Natural killer cell (primary cell): Measurements from ENCODE around the gene MVB12B. TPM values are rescaled to one million over a fixed set of nuclear protein-coding genes. Genes with fewer than 3 reads are reported as not detected.

Source experiments
- ATAC-seq, 3 donors: fragments of 150-1000 bp in 2 of 3; fragments of 200-7000 bp in 1 of 3; cut with Tn5 transposase; 1 replicate in 1 of 3; 2 replicates in 2 of 3; pipeline ENCODE4 v1.10.0; 2021; ENCODE audit warnings: mild to moderate bottlenecking in 2 of 3, moderate library complexity in 2 of 3
- DNase-seq, 2 donors: peaks; one replicate each; pipeline versions ENCODE4 v3.0.0 to v3.0.0-alpha.2; 2013 to 2021; ENCODE audit warnings: mixed read lengths in 1 of 2
- H3K27ac ChIP-seq: one replicate; pipeline ENCODE4 v1.5.1; 2013; ENCODE audit warnings: mild to moderate bottlenecking, low read length
- H3K27me3 ChIP-seq: one replicate; pipeline ENCODE4 v1.6.1; 2013; ENCODE audit warnings: low read length; ENCODE audit not compliant: control insufficient read depth, insufficient read depth
- H3K36me3 ChIP-seq: one replicate; pipeline ENCODE4 v1.6.1; 2013; ENCODE audit warnings: low read length; ENCODE audit not compliant: control insufficient read depth, insufficient read depth
- H3K4me1 ChIP-seq: one replicate; pipeline ENCODE4 v1.6.1; 2013; ENCODE audit warnings: low read length; ENCODE audit not compliant: control insufficient read depth, insufficient read depth
- H3K4me3 ChIP-seq: one replicate; pipeline ENCODE4 v1.5.1; 2013; ENCODE audit warnings: low read length
- H3K9me3 ChIP-seq: one replicate; pipeline ENCODE4 v1.6.1; 2013; ENCODE audit warnings: low read length; ENCODE audit not compliant: control insufficient read depth, insufficient read depth
- H3K27ac Mint-ChIP-seq, 2 donors: one replicate each; pipeline ENCODE4 v1.8.0; 2022; ENCODE audit warnings: mild to moderate bottlenecking in 2 of 2, mixed read lengths in 2 of 2, moderate library complexity in 1 of 2
- H3K27me3 Mint-ChIP-seq, 2 donors: one replicate each; pipeline ENCODE4 v1.8.0; 2022; ENCODE audit warnings: low read depth in 2 of 2, mixed read lengths in 2 of 2
- H3K36me3 Mint-ChIP-seq: one replicate; pipeline ENCODE4 v1.8.0; 2022; ENCODE audit warnings: mixed read lengths
- H3K4me1 Mint-ChIP-seq, 2 donors: one replicate each; pipeline ENCODE4 v1.8.0; 2022; ENCODE audit warnings: mixed read lengths in 2 of 2
- H3K4me3 Mint-ChIP-seq: one replicate; pipeline ENCODE4 v1.8.0; 2022; ENCODE audit warnings: mild to moderate bottlenecking, moderate library complexity, mixed read lengths
- H3K9me3 Mint-ChIP-seq, 2 donors: one replicate each; pipeline ENCODE4 v1.8.0; 2022; ENCODE audit warnings: mixed read lengths in 2 of 2
- WGBS: methylation state at CpG from one replicate; pipeline ENCODE4 v1.1.7; 2013; ENCODE audit warnings: missing lambda C conversion rate; ENCODE audit not compliant: insufficient coverage; 5-methylcytosine and 5-hydroxymethylcytosine counted together
- intact Hi-C: fragments of 100-400 bp; cut with micrococcal nuclease; formaldehyde crosslinking; loops from one replicate; pipeline ENCODE4 v1.14.2; 2022
- total RNA-seq, 4 donors: library from RNA; stranded (reverse); fragments of 120-200 nt in 1 of 4; gene quantifications; one replicate each; pipeline versions ENCODE4 v1.2.3 to v1.2.4, GENCODE V29; 2013 to 2022
- TF ChIP-seq, protein P1 (sequence below): fragments of 200-600 bp; IDR thresholded peaks from one replicate; pipeline ENCODE4 v1.8.0; 2022; ENCODE audit warnings: antibody characterized with exemption

The MVB12B gene
- total RNA-seq, 3 donors from 2014 or later (not counting 1 experiment from before 2014, with no cell fraction given): 2.0 to 13.0 (median 7.8) TPM

GRCh38 chr9:126497660-126498275, 171.1 kb downstream of the MVB12B start:
- no peaks in the 10 kb centered on the region for H3K9me3 Mint-ChIP-seq
- no peak overlapping the region for H3K4me3 ChIP-seq
- intact Hi-C loops: no loop called here

DNA sequence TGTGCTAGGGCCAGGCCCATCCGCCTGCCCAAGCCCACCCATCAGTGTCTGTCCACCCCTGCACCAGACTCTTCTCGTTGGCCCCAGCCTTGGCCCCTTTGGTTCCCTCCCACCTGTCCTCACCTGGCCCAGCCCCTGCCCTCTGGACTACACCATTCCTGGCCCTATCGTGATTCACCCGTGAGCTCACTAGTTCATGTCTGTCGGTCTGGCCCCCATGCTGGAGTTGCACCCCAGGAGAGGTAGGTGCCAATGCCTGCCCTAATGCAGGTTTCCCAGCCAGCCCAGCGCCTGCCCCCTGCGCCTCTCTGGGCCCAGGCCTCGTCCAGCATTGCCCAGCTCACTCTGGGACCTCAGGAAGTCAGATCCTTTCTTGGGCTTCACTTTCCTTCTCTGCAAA, 171.7 kb downstream of the MVB12B start:
- DNase-seq (no peak), ATAC-seq (no peak)
- Mint-ChIP-seq H3K36me3 (no peaks in the 10 kb centered on the region), H3K4me1 (peaks cover 14 to 19% of the 10 kb centered on the region in 2 donors), H3K4me3 (no peak overlapping the region), H3K27me3 (peaks cover 13 to 15% of the 10 kb centered on the region in 2 donors), H3K9me3 (no peaks in the 10 kb centered on the region), H3K27ac (no peak overlapping the region)
- Histone ChIP-seq H3K4me3 (no peak overlapping the region), H3K9me3 (no peaks in the 10 kb centered on the region), H3K27me3 (peaks cover 10% of the 10 kb centered on the region), H3K36me3 (no peaks in the 10 kb centered on the region), H3K4me1 (peaks cover 20% of the 10 kb centered on the region), H3K27ac (no peak overlapping the region)
- TF ChIP-seq, protein P1, sequence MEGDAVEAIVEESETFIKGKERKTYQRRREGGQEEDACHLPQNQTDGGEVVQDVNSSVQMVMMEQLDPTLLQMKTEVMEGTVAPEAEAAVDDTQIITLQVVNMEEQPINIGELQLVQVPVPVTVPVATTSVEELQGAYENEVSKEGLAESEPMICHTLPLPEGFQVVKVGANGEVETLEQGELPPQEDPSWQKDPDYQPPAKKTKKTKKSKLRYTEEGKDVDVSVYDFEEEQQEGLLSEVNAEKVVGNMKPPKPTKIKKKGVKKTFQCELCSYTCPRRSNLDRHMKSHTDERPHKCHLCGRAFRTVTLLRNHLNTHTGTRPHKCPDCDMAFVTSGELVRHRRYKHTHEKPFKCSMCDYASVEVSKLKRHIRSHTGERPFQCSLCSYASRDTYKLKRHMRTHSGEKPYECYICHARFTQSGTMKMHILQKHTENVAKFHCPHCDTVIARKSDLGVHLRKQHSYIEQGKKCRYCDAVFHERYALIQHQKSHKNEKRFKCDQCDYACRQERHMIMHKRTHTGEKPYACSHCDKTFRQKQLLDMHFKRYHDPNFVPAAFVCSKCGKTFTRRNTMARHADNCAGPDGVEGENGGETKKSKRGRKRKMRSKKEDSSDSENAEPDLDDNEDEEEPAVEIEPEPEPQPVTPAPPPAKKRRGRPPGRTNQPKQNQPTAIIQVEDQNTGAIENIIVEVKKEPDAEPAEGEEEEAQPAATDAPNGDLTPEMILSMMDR: no peak
- WGBS: 74% methylated on average over 8 of the region's 8 CpGs
- intact Hi-C loops: no loop called here

More at GRCh38 chr9:126497660-126498275, 171.1 kb downstream of the MVB12B start:
- peaks cover 20% of the 10 kb centered on the region for H3K4me1 ChIP-seq
- H3K9me3 ChIP-seq: no peaks in the 10 kb centered on the region
- TF ChIP-seq, protein P1: no peak
- Mint-ChIP-seq H3K27ac (no peak overlapping the region), H3K27me3 (peaks cover 13 to 15% of the 10 kb centered on the region in 2 donors), H3K36me3 (no peaks in the 10 kb centered on the region), H3K4me3 (no peak overlapping the region), H3K4me1 (peaks cover 14 to 19% of the 10 kb centered on the region in 2 donors)
- WGBS: 65% methylated on average over 21 of the region's 21 CpGs
- no peak overlapping the region for H3K27ac ChIP-seq
- H3K36me3 ChIP-seq: no peaks in the 10 kb centered on the region
- DNase-seq: no peak
- no peak for ATAC-seq
- H3K27me3 ChIP-seq: peaks cover 10% of the 10 kb centered on the region

- Histone ChIP-seq H3K4me1 (peaks cover 20% of the 10 kb centered on the region), H3K9me3 (no peaks in the 10 kb centered on the region), H3K27me3 (peaks cover 10% of the 10 kb centered on the region), H3K4me3 (peak overlapping the region; percentile 5), H3K36me3 (peaks cover 2% of the 10 kb centered on the region), H3K27ac (no peak overlapping the region)
- DNase-seq (peak; percentile 55 to 75), ATAC-seq (peak; percentile 84 to 89 (median 85))
- 6% methylated on average over 46 of the region's 46 CpGs for WGBS
- peaks cover 13% of the 10 kb centered on the region in 2 donors for H3K27me3 Mint-ChIP-seq
- H3K27ac Mint-ChIP-seq: no peak overlapping the region
- H3K36me3 Mint-ChIP-seq: no peaks in the 10 kb centered on the region
- H3K4me3 Mint-ChIP-seq: peak overlapping the region; percentile 60
- no peaks in the 10 kb centered on the region for H3K9me3 Mint-ChIP-seq
- intact Hi-C loops: loop anchor here (1.0 kb wide), 1 partner anchor 59 kb away; no protein-coding TSS in a partner anchor
- peaks cover 14 to 19% of the 10 kb centered on the region in 2 donors for H3K4me1 Mint-ChIP-seq
- TF ChIP-seq, protein P1: peak; percentile 99
Observed at GRCh38 chr9:126499005-126499910, 172.6 kb downstream of the MVB12B start.
